ELR (cell line): ENCODE measurements around the gene MMP12.
"Not testable (repeated sequence)": the region's sequence is repeated elsewhere in the genome, so short reads cannot be mapped to it uniquely, and the experiment has no call there.

Source experiments
- DNase-seq: peaks from one replicate; pipeline ENCODE4 v3.0.0-alpha.2; 2015; ENCODE audit warnings: low read depth

Gene MMP12

DNA sequence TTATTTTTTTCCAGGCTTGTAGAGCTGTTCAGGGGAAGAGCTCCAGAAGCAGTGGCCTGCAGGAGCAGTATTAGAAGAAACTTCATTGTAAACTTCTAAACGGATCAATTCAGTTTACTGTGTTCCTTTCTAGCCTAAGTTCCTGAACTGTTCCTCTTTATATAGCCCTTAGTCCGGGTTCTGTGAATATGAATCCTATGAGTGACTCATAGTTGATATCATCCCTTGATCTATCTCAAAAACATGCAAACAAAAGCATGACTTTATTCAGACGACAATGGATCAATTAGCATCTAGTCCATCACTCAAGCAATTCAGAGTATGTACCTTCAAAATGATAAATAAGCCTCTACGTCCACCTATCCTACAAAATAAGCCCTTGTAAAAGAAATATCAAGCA, at the start of gene MMP12:
Gene MMP12, minus strand, starts transcription at position 131 of the 400 bp plus-strand sequence. Its CDS starts 45 bp downstream, at position 86.
- peak; percentile 64 for DNase-seq

DNA sequence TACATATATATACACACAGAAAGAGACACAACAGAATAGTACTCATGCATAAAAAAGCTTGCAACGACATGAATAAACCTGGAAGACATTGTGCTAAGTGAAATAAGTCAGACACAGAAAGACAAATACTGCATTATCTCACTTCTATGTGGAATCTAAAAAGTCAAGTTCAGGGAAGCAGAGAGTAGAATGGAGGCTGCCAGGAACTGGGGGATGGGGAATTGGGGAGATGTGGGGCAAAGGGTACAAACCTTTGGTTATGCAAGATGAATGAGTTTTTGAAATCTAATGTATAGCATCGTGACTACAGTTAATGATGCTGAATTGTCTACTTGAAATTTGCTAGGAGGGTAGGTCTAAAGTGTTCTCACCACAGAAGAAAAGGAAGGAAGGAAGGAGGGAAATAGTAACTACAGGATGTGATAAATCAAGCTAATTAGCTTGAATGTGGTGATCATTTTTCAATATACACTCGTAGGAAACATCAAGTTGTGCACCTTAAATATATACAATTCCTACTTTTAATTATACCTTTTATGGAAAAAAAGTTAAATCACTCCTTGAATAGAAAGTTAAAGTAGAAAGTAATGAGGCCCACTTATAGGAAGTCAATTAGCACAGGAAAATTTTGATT, 46.9 kb upstream of the MMP12 start:
- DNase-seq: no peak

DNA sequence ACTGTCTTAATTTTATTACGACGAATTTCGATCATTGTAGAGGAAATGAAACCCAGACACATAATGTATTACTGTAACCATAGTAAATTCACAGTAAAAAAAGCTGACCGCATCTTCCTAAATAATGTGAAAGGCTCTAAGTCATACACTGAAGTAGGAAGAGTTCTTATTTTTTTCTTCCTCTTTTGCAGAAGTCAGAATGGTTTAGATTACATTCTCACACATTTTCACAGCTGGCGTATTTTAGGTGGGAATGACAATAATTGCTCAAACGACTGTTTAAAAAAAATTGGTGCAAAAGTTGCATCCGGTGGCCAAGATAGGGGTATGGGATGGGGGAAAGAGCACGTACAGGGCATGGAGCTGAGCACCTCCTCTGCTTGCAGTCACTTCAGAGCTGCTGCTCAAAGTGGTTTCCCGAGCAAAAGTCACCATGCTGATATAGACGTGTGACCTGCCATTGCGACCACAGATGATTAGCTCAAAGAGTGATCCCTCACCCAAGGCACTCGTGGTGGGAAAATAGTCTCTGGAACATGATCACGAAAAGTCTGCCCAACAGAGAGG, 45.4 kb upstream of the MMP12 start:
- no peak for DNase-seq

DNA sequence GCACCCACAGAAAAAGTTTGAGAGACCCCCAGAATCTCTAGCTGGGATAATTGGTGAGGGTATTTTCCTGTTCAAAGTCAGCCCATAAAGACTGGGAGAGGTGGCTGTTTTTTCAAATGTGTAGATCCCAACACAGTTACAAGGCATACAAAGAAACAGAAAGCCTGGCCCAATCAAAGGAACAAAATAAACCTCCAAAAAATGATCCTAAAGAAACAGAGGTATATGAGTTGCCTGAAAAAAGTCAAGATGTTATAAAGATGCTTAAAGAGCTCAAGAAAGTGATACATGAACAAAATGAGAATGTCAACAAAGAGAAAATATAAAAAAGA, 40.2 kb upstream of the MMP12 start:
- no peak for DNase-seq

DNA sequence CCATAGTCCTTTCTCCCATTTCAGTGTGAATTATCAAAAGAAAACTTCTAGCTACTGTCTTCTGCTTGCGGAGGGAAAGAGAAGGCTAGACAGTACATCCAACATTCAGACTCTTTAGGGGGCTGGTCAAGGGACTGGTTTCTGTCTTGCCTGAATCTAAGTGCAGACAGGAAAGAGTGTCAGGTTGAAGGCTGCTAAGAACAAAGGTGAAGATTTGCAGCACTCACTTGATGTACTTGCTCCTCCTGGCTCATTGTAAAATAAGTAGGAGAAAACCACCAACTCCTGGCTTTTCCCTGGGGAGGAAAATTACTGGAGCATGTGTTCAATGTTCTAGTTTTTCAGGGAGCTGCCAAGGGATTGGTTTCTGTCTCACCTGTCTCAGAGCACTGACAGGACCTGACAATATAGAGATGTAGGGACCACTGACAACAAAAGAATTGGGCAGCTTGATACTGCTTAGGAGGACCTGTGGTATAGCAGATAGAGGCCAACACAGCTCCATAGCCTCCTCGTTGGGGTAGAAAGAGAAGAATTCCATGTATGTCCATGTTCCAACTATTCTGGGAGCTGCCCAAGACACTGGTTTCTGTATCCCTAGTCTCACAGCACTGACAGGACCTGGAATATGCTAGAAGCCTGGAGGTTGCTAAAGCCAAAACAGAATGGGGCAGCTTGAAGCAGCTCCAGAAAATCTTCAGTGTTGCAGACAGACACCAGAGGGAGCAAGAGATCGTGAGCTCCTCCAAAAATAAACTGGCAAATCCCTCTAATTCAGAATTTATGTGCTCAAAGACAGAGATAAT, 39.7 kb upstream of the MMP12 start:
- peak; percentile 67 for DNase-seq

DNA sequence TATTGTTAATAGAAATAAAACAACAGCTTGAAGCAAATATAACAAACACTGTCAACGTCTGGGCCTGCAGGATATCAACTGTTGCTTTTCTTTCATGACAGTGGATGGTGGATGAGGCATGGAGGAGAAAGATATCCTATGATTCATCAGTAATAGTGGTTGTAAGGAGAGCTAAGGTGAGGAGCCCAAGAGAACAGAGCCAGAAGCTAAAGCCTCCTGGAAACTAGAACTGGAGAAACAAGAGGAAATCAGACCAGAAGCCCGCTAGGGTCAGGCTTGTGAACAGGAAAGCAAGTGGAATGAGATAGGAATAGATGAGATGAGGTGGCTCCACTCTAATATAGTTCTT, 37.7 kb upstream of the MMP12 start:
- peak; percentile 60 for DNase-seq

DNA sequence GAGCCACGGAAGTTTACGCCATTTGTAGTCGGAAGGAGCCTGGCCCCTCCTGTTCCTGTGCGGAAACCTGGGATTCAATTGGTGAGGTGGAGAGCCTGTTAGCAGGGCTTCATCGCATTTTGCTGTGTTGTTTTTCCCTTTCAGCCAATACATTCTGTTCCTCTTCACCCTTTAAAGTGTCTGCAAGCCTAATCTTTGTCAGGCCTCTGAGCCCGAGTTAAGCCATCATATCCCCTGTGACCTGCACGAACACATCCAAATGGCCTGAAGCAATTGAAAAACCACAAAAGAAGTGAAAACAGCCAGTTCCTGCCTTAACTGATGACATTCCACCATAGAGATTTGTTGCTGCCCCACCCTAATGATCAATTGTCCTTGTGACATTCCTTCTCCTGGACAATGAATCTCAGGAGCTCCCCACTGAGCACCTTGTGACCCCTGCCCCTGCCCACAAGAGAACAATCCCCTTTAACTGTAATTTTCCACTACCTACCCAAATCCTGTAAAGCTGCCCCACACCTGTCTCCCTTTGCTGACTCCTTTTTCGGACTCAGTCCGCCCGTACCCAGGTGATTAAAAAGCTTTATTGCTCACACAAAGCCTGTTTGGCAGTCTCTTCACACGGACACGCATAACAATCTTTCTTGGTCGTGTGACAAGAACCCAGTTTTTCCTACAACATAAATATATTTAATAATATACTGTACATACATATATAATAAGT, 37.1 kb upstream of the MMP12 start:
- peak; percentile 57 for DNase-seq

DNA sequence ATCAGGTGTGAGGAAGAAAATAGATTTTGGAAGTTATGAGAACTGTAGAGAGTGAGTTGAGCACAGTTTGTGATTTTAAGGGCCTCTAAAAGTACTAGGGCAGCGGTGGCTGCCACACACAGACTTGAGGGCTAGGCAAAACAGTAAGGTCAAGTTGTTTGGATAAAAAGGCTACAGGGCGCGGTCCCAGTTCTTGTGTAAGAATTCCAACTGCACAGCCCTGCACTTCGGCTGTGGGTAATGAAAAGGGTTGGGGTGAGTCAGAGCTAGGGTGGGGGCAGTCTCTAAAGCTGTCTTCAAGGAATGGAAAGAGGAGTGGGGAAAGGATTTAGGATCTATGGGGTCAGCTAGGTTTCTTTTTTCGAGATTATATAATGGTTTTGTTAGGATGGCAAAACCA, 31.1 kb upstream of the MMP12 start:
- DNase-seq: peak; percentile 19

DNA sequence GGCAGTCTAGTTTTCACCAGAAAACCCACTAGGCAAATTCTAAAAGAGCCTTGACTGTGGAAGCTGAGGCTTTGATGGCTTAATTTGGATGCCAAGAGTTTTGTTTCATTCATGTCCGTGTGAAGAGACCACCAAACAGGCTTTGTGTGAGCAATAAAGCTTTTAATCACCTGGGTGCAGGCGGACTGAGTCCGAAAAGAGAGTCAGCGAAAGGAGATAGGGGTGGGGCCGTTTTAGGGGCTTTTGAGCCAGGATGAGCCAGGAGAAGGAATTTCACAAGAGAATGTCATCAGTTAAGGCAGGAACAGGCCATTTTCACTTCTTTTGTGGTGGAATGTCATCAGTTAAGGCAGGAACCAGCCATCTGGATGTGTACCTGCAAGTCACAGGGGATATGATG, 29.1 kb upstream of the MMP12 start:
- DNase-seq: not testable (repeated sequence)

DNA sequence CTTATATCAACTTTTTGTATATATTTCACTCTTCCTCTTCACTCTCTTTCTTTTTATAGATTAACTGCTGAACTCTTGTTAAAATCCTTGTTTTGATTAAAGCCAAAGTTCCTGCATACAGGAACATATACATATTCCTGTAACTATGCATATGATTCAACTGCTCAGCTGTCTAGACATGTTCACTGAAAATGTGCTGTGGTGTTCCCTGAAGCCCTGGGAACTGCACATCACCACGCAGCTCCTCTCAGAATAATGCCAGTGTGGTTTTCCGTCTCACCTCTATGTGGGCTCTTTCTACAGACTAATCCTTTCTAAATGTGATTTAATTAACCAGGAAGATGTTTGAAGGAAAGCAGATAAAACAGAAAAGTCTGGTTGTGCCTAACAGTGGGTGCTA, 25.6 kb upstream of the MMP12 start:
- no peak for DNase-seq

DNA sequence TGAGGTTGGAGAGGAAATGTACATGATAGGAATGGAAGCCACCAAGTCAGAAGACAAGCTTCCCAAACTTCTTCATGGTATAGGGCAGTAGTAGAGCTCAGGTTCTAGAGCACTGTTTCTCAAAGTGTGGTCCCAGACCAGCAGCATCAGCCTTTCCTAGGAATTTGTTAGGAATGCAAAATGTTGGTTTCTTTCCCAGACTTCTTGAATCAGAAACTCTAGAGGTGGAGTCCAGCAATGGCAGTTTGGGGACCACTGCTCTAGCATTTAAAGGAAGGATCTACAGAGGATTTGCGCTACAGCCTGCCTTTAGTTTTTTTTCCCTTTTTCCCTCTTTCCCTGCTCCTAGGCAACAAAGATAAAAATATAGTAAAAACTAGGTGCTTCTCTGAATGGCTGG, 17.0 kb upstream of the MMP12 start:
- no peak for DNase-seq

DNA sequence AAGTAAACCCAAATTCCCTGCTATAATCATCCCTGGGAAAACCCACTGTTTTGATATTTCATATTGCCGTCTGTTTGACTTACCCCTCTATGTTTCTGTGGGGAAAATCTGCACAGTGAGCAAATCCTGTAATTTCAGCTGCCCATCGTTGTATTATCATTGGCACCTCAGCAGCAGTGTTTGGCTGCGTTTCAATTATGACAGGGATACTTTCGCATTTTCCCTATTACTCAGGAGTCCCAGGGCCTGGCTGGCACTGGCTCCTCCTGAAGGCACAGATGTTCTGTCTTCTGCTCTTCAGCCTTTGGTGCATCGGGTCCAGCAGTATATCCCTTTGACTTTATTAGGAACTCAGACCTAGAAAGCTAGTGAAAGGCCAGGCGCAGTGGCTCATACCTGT, 12.2 kb upstream of the MMP12 start:
- no peak for DNase-seq

DNA sequence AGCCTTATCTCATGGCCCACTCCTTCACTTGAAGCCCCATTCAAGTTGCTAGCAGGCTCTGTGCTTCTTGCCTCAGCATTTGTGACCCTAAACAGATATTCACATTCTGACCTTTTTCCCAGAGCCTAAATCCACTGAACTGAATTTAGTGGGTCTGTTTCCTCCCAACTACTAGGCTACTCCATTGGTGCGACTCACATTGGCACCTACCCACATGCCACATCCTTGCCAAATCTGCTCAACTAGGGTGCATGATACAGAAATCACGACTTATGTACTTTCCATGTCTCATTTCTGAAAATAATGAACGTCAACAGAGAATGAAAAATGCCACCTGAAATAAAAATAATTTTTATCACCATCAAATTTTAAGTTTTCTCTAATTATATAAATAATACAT, 8.4 kb upstream of the MMP12 start:
- peak; percentile 10 for DNase-seq

DNA sequence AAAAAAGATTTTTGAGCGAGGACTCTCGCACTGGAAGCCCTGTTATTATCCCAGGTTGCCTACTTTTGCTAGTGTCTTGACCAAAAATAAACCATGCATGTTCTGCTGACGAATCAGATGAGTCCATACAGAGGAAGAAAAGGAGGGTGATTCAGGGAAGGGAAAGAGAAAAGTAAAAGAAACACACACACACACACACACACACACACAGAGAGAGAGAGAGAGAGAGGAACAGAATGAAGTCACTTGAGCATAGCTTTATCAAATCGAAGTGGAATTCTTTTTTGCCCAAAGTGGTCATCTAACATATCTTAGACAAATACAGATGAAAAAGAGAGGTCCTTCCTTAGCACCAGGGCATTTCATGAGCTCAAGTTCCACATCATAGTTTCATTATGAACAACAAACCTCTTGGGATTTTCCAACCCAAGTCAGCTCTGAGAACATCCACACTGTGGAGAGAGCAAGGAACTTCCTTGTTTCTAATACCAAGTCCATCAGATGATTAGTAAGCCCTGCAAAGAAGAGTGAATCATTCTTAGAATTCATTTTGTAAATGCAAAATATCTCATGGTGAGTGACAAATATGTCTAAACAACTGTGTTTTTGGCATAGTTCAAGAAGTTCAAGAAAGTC, 7.7 kb upstream of the MMP12 start:
- peak; percentile 62 for DNase-seq

DNA sequence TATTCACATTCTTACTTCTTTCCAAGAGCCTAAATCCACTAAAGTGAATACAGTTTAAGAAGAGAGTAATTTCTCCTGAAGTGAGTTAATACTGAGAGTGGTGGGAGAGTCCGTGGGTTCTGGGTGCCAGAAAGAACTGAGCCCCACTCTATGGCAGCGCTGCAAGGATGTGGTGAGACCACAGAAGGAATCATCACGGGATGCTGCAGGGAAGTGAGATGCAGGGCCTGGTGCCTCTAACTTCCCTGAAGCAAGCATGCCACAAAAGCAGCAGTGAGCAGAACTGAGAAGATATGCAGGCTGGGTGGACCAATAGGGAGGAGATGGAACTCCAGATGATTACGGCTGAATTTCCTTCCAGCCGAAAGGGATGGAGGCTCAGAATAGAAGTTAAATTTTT, 5.0 kb upstream of the MMP12 start:
- no peak for DNase-seq

DNA sequence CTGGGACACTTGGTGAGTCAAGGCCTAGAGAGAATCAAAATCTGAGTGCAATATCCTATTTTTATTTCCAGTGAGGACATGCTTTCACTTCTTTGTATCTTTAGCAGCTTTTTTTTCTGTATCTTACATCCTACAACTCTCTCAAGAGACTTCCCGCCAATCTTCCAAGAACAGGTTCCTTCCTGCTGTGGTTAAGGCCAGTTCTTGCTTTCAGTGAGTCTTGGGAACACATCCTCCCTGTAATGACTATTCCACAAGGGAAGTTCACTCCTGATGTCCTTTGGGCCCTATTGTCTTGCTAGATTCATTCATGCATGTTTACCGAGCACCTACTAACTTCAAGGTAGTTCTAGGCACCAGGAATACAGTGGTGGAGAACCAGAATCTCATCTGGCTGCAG, 3.8 kb upstream of the MMP12 start:
- no peak for DNase-seq

DNA sequence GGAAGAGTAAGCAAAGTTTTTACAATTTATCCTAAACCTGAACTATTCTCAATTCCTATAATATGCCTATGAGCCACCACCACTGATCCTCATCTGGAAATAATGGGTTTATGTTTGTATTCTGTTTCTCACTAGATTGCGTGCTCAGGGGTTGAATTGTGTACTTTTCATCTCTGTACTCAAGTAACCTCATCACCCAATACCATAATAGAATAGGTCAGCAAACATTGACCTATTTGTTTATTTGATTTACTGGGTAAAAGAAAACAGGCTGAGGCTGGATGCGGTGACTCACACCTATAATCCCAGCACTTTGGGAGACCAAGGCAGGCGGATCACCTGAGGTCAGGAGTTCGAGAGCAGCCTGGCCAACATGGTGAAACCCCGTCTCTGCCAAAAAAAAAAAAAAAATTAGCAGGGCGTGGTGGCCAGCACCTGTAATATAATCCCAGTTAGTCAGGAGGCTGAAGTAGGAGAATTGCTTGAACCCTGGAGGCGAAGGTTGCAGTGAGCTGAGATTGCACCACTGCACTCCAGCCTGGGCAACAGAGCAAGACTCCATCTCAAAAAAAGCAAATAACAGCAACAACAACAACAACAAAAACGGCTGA, 5.3 kb downstream of the MMP12 start:
- peak; percentile 22 for DNase-seq

DNA sequence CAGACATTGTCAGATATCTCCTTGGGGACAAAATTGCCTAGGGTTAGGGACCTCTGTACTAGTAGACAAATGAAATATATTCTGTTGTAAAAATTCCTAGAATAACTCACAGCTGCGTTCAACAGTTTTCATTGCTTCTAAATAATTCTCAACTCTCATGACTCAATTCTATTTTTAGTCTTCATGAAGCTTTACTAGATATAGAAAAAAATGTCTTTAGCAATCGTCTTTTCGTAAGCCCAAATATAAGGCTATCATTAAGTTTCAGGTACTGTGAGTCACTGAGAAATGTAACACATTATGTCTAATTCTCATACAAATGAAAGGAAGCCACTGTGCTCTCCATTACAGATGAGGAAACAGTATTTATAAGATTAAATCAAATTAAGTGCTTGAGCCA, 6.4 kb downstream of the MMP12 start:
- DNase-seq: peak; percentile 43

DNA sequence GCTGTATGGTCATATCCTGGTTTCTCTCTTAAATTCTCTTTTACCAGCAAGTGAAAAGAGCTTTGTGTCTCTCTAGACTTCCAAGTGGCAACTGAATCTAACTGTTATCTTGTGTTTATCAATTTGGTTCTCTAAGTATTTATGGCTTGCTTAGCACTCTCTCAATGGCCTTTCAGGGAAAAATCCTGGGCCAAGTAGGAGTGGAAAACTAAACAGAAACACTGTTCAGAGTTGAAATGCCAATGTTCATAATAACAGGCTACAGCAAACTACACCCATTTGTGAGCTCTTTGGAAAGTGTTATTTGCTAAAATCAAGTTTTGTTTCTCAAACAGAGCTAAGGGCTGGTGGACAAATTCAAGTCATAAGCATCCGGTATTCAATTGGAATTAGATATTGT, 10.1 kb downstream of the MMP12 start:
- no peak for DNase-seq

DNA sequence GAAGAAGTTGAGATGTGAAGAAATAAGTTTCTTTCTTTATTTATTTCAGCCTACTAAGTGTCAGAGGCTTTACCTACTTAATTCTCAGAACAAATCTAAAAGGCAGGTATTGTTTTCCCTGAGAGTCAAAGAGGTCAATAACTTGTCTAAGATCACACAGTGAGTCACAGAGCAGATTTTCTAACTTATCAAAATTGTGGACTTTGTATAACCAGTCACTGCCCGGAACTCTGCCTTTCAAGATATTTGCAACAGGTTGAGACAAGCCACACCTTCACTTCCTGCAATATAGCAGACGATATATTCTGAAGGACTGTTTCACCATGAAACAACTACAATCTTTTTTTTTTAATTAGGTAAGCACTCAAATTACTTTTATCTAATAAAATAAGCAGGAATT, 20.8 kb downstream of the MMP12 start:
- DNase-seq: no peak

DNA sequence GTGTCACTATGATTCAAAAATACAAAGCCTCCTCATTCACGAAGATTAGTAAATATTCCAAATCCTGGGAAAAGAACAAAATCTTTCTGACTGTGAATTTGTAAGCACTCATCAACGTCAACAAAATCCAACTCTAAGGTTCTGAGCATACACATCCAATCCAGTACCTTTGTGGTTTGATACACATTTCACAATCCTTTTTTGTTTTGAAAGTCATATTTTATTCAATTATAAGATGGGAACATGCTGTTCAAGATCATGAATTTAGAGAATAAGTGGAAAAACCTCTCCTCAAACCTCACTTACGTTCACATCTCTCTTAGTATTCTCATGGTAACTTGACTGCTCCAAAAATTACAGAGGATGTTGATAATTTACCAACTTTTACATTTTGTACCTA, 21.7 kb downstream of the MMP12 start:
- DNase-seq: no peak
